T1000 (cell line): ENCODE data around the gene NOSTRIN.
"Not testable (repeated sequence)": the region's sequence is repeated elsewhere in the genome, so short reads cannot be mapped to it uniquely, and the experiment has no call there.

ENCODE experiments used
- DNase-seq: peaks from one replicate; lab custom pipeline; 2025; ENCODE audit warnings: mixed read lengths; lab: John Stamatoyannopoulos, UW

NOSTRIN gene

DNA sequence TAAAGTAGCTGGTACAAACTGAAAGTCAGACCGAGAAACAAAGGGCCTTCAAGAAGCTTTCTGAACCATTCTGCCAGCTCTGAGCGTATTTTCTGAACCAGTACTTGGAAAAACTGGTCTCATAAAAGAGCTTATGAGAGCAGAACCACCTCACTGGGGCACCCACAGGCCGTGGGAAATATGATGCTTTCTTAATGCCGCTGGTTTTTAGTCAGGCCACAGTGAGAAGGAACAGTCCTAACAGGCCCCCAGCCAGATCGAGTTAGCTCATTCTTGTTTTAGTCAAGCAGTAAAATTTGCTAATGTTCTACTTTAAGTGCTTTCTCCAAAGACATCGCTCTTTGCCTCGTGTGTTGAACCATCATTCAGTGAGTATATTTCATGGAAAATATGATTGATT is 12.7 kb upstream of the NOSTRIN start:
- no peak for DNase-seq

DNA sequence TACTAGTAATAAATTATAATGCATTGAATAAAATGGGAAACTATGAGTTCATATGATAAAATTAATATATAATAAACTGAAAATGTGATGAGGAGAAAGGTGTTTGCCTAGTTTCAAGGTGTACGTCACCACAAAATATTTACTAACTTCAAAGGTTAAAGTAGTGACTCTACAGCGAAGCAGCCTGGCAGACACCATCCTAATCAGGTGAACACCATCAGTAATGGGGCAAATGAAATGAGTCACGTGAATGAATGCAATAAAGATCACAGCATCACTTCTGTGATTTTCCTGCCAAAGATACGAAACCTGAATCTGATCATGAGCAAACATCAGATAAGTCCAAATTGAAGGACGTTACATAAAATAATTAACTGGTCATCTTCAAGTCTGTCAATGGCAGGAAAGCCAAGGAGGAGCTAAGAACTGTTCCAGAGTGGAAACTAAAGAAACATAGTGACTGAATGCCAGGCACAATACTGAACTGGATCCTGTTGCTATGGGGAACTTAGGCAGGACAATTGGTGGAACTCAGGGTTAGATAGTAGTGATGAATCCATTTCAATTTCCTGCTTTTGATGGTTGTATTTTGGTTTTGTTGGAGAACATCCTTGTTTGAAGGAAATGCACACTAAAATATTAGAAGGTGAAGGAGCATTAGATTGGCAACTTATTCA is 12.1 kb upstream of the NOSTRIN start:
- DNase-seq: no peak

DNA sequence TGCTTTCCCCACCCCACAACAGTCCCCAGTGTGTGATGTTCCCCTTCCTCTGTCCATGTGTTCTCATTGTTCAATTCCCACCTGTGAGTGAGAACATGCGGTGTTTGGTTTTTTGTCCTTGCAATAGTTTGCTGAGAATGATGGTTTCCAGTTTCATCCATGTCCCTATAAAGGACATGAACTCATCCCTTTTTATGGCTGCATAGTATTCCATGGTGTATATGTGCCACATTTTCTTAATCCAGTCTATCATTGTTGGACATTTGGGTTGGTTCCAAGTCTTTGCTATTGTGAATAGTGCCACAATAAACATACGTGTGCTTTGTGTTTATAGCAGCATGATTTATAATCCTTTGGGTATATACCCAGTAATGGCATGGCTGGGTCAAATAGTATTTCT is 11.3 kb upstream of the NOSTRIN start:
- DNase-seq: not testable (repeated sequence)

DNA sequence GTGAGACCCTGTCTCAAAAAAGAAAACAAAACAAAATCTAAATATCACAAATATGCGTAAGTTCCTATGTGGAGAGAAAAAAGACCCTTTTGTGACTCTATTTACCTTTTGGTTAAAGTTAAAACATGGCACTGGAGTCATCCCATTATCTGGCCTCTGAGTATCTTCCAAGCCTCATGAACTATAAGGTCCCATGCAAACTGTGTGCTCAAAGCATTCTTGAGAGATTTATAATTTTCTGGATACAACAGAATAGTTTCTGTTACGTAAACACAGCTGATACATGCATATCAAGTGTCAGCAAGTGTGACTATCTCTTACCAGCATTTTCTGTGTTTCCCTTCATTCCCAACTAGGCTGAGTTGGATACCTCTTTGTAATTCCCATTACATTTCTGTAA is 8.8 kb upstream of the NOSTRIN start:
- no peak for DNase-seq

DNA sequence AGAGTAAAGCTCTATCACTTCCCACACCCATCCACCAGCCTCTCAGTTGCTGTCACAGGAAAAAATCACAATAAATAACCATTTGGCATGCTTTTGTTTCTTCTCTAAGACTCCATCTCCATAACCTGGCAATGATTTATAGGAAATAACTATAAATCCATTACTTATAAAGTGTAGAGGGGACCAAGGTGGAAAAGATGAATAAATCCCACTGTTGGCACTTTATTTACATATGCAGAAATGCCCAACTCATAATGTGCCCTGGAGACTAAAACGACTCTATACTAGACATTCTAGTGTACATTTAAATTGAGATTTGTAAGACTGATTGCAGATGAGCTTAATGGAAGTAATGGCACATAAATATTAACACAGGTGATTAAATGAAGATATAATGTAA is 7.5 kb upstream of the NOSTRIN start:
- no peak for DNase-seq

DNA sequence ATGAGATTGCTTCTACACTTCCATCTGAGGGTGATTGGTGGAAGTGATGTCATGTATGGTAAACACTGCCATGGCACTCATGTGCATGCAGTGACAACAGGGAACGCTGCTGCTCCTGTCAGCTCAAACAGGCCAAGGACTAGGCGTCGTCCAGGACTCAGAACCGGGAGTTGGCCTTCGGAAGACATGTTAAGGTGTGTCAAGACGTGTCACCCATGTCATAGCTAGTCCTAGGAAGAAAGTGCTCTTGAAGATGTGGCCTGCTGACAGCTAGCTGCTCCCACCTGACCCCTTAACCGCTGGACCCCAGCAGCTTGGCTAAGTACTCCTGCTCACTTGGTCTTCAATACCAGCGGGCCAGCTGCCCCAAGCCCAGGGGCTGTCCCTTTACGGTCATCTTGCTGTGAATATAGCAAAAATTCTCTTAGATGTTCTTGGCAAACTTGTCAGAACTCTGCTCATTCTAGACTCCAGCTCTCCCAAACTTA is 6.3 kb upstream of the NOSTRIN start:
- DNase-seq: no peak

DNA sequence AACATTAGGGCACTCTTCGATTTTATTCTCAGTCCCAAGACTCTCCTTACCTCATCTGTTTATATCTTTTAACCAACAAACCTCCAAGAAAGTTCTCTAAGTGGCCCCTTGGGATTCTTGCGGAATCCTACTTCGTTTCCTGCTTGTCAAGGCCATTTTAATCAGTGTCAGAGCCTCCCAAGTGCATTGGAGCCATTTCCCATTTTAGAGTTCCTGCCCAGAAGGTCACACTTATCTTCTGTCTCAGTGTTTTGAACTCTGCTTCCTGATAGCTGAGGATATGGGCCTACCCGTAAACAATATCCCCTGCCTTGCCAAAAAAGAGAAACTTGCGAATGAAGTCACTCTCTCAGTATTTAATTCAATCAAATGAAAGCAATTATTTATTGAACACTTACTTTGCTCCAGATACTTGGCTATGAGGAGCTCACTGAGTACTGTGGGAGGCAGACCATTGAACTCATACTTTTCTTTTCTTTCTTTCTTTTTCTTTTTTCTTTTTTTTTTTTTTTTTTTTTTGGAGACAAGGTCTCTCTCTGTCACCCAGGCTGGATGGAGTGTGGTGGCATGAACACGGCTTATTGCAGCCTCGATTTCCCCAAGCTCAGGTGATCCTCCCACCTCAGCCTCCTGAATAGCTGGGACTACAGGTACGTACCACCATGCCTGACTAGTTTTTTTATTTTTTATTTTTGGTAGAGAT is 5.7 kb upstream of the NOSTRIN start:
- DNase-seq: no peak

DNA sequence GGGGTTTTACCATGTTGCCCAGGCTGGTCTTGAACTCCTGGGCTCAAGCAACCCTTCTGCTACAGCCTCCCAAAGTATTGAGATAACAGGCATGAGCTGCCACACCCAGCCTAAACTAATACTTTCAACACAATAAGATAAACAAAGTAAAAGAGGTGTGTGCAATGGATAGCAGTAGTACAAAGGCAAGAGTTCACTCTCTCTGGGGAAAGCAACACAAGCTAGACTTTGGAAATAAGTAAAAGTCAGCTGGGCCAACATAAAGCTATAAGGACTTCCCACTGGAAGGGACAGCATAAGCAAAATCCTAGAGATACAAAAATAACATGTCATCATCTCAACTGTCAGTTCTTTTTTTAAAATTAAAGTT is 5.2 kb upstream of the NOSTRIN start:
- no peak for DNase-seq

DNA sequence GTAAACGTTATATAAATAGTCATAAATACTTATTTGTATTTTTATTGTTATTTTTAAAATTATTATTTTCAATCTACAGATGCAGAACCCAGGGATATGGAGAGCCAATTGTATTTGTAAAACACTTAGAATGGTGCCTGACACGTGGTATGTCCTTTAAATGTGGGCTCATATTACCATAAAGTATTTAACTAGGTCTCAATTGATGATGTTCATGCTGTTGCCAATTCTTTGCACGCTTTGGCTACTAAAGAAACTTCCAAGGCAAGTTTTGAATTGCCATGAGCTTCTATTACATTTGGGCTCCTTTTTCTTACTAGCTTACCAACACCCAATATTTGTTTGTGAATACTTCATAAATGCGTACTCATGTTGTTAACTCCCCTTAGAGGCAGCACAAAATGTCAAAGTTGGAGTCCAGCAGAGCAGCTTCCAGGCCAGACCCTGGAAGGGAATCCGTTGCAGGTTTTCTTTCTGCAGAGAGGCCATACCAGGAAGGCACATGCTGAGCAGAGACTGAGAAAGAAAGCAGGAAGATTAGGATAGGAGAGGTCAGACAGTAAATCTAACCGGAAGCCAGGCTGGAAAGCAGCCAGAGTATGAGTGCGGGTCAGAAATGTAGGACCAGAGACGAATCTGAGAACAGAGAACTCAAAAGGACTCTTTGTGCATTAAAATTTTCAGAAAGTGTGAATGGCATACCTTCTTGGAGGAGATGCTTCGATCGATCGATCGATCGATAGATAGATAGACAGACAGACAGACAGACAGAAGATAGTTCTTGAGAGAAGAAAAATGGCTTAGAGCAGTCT is 4.2 kb upstream of the NOSTRIN start:
- no peak for DNase-seq

DNA sequence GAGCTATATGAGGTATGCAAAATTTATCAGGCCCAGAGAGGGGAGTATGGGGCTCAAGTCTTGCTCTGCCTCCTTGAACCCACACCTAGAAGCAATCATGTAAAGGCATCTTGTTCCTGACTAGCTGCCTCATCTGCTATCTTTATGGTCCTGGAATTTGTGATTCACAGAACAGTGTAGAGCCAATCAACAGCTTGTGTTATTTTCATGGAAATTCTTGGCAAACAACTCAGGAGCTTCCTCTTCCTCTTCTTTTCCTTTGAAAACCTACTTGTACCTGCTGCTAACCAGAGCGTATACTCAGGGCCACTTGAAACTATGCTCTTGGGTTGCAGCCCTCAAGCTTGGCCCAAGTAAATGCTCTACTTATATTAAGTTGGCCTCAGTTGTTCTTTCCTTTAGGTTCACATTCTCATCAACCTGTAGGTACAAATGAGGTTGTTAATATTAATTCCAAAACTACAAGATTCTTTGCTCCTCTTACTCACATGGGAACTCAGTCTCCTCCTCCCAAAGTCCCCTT is 3.5 kb upstream of the NOSTRIN start:
- no peak for DNase-seq

DNA sequence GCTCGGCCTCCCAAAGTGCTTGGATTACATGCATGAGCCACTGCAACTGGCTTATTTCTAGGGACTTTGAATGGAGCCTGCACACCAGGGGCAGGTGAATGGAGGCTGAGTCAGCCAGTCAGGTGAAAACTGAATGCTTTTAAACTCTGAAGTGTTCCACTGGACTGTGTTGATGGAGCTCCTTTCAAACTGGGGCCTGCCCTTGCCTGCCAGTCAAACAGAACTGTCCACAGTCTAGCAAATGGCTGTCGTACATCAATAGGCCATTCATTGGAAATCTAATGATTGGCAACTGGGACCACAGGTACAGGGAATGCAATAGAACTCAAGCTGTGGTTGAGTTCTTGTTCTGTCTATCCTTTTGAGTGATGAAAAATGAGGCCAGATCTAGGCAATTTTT is 966 bp upstream of the NOSTRIN start:
- DNase-seq: no peak

DNA sequence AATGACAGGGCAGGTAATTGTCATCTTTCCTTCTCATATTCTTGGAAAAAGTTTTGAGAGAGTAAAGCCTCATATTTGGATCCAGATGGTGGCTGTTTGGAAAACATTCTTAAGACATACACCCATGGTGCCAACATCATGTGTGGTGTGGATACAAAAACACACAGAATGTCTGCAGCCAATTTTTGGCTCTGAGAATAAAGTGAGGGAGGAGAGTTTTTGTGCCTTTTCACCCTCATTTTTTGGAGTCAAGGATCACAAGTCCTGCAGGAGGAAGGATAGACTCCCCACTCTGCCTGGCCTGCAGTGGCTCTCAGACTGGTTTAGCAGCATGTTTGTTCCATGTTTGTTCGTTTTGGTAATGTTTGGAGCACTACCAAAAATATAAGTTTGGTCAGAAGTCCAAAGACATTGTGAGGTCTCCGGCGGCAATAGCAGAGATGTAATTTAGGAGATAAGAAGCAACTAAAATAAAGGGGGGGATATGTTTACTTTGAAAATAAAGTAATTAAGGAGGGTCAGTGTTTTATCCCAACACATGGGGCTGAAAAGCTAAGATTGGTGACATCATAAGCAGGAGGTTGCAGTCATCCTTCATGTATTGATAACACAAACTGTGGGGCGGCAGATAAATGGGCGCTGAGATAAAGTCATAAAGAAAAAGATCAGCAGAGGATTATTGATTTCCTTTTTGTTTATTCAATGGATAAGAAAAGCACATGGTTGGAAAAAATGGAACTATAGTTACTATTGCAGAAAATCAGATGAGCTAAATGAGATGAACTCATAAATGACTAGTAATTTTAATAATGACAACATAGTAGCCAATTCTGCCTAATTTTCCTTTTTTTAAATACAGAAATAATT is 655 bp downstream of the NOSTRIN start:
- DNase-seq: no peak

DNA sequence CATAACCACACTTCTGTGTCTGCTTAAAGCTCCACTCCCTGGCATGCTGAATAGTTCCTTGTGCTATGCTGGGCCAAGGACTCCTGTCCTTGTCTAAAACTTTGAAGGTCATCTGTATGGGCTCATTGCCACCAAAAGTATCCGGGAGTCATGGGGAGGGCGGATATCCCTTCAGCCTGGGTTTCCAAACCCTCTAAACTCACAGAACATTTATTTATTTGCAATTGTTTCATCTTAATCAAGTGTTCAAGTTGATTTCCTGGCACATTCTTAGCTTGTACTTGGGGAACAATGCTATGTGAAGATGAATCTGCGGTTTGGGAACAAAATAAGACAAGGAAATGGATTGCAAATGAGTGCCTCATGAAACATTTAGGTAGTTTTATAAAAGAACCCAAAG is 1.8 kb downstream of the NOSTRIN start:
- DNase-seq: no peak

DNA sequence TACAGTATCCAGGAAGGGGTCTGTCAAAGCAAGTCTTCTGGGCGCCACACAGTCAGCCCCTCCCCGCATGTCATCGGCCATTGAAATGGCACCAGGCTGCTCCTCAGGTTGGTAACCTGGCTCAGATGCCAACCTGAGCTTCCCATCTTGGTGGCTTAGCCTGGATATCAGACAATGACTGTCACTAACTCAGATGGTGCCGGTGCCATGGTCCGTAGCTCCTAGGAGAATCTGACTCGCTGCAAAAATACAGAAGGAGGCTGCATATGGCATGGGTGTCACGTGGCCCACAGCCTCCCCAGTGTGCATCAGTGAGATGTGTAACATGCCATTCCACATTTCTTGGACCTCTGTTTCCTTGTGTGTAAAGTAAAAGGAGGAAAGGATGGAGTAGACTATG is 3.2 kb downstream of the NOSTRIN start:
- DNase-seq: no peak

DNA sequence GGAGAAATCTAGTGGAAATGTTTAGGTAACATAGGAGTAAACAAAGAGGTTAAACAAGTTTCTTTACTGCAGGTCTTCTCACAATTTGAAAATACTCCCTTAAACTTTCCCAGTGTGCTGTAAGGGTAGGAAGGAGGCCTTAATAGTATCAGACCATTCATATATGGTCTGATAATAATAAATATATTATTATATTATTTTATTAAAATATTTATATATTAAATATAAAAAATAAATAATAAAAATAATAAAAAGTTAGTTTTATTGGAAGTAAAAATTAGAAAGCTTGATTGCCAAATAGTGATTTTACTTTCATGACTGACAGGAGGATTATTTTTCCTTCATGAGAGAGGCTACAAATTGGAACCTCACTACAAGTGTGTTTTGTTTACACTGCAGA is 7.1 kb downstream of the NOSTRIN start:
- DNase-seq: no peak

DNA sequence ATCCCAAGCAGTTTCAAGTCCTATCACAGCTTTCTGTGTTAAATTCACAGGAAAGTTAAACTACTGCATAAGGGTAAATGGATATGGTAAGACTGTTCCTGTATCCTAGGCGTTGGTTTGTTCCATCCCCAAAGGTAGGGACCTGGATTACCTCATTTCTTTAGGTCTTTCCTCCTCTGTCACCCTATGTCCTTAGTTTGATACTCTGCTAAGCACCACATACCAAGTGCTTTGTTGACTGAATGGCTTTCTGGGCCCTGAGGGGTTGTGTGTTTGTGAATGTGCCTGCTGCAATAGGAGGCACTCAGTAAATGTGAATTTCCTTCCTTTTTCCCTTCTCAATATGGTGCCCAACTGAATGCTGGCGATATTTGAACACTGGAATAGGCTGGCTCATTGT is 7.8 kb downstream of the NOSTRIN start:
- DNase-seq: no peak

DNA sequence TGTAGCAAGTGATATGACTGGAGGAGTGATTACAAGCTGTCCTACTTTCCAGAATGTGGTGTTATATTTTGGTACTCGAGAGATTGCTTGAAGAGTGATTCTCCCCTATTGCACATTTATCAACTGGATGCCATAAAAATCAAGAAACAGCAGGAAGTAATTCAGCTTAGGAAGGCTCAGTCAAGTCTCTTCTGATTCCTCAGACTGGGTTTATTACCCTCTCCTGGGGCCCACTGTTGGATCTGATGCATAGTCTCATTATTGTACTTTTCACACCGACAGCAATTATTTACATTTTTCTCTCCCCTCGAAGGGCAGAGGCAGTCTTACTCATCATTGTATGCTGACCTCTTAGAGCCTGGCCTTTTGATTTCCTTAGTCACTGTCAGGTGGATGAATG is 9.3 kb downstream of the NOSTRIN start:
- no peak for DNase-seq

DNA sequence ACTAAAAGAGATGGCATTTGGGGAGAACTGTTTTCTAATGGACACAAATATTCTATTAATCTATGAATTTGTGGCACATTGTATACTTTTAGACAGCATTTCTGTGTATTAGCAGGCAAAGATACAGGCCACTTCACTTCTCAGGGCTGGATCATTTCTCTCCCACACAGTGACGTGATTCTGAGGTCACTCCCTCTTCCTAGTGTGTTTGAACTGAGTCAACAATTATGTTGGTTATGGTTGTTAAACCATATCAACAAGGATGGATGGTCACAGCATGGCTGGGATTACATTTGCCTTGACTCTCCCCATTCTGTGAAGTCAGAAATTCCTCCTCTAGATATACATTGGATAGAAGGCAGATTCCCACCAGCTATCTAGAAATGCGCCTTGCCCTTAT is 11.6 kb downstream of the NOSTRIN start:
- DNase-seq: no peak

DNA sequence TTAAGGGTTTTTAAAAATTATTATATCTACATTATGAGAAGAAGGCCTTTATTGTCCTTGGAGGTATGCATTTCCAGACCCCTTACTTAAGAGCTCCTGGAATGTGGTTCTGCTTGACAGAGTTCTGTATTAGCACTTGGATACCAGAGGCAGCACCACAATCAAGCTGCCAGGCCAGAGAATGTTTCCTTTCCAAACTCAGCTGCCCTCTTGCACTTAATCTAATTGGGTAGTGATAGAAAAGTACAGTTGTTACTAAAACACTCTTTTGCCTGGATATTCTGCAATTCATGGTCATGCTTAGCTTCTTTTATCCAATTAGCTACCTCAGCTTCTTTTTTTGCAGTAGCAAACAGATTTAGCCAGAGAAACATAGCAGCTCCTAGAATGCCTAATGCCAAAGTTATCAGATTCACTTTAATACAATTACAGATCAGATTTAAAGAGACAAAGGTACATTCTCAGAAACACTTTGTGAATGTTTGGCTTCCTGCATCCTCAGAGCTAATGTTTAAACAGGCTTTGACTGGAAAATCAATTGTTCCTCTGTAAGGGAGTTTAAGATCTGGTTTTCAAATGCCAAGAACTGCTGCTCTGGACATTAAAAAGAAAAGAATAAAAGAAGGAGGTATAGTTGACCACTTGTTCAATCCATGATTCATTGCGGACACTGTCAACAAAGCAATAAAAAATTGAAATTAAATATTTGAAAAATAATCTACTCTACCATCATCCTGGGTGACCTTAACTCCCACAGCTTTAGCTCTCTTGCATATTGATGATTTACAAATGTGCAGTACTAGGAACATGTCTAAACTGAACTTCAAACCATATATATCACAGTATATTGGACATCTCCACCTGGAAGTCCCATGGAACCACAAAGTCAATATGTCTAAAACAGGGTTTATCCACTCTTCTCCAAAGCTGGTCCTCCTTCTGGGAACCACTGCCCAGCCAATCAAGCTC is 12.8 kb downstream of the NOSTRIN start:
- DNase-seq: no peak

DNA sequence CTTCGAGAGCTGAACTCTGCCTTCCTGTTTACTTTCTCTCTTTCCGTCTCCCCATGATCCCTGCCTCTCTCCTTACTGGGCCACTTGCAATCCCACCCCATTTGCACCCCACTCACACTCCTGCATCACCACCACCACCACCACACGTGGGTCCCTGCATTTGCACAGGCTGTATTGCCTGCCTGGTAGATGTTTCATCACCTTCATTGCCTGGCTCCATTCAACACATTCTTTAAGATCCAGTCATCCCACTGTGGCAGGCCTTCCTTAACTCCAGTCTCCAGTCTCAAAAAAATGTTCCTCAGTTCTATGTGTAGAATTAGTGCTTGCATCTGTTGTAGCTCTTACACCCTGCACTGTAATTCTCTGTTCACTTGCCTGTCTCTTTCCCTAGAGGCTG is 13.9 kb downstream of the NOSTRIN start:
- DNase-seq: peak; percentile 2
